ENCODE data around the gene KRTAP5-10.
"Not testable (repeated sequence)": the region's sequence is repeated elsewhere in the genome, so short reads cannot be mapped to it uniquely, and the experiment has no call there.

The KRTAP5-10 gene

DNA sequence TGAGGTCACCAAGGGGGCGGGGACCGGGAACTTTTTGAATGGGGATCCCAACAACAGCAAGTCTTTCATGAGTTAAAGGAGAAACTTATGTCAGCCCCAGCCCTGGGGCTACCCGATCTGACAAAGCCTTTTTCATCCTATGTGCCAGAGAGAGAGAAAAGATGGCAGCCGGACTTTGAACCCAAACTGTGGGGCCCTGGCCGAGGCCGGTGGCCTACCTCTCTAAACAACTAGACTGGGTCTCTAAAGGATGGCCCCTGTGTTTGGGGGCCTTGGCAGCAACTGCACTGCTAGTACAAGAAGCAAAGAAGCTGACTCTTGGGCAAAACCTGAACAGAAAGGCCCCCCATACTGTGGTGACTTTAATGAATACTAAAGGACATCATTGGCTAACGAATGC lies 48.6 kb downstream of the KRTAP5-10 start:
- DNase-seq, result not testable (repeated sequence)

DNA sequence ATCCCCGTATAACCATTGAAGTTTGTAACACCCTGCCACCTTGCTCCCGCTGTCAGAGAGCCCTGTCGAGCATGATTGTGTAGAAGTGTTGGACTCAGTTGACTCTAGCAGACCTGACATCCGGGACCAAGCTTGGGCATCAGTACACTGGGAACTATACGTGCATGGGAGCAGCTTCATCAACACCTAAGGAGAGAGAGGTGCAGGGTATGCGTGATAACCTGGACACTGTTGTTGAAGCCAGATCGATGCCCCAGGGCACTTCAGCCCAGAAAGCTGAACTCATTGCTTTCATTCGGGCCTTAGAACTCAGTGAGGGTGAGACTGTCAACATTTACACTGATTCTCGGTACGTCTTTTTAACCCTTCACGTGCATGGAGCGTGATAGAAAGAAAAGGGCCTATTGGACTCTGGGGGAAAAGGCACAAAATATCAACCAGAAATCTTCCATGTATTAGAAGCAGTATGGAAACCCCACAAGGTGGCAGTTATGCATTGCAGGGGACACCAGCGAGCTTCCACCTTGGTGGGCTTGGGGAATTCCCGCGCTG lies 49.1 kb downstream of the KRTAP5-10 start:
- not testable (repeated sequence) for DNase-seq

DNA sequence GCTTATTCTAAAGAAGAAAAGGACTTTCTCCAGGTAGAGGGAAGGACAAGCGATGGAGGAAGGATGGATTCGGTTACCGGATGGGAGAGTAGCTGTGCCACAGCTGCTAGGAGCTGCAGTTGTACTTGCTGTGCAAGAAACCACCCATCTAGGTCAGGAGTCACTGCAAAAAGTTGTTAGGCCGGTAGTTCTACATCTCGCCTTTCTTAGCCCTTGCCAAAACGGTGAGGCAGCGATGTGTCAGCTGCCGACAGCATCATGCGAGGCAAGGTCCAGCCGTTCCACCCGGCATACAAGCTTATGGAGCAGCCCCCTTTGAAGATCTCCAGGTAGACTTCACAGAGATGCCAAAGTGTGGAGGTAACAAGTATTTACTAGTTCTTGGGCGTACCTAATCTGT lies 49.6 kb downstream of the KRTAP5-10 start:
- not testable (repeated sequence) for DNase-seq
